Midbrain (tissue), 1 donor: Measurements from ENCODE around the gene SLC41A3.
A peak's percentile ranks its signal among the peaks of the same experiment; 100 is the strongest.
"Not testable (repeated sequence)": the region's sequence is repeated elsewhere in the genome, so short reads cannot be mapped to it uniquely, and the experiment has no call there.

Source experiments
- DNase-seq: peaks from one replicate; lab custom pipeline; 2025; lab: John Stamatoyannopoulos, UW

SLC41A3 gene

GRCh38 chr3:126106336-126107202 lies 22.6 kb upstream of the SLC41A3 start:
- no peak for DNase-seq

GRCh38 chr3:126105691-126106187 lies 21.8 kb upstream of the SLC41A3 start:
- no peak for DNase-seq

DNA sequence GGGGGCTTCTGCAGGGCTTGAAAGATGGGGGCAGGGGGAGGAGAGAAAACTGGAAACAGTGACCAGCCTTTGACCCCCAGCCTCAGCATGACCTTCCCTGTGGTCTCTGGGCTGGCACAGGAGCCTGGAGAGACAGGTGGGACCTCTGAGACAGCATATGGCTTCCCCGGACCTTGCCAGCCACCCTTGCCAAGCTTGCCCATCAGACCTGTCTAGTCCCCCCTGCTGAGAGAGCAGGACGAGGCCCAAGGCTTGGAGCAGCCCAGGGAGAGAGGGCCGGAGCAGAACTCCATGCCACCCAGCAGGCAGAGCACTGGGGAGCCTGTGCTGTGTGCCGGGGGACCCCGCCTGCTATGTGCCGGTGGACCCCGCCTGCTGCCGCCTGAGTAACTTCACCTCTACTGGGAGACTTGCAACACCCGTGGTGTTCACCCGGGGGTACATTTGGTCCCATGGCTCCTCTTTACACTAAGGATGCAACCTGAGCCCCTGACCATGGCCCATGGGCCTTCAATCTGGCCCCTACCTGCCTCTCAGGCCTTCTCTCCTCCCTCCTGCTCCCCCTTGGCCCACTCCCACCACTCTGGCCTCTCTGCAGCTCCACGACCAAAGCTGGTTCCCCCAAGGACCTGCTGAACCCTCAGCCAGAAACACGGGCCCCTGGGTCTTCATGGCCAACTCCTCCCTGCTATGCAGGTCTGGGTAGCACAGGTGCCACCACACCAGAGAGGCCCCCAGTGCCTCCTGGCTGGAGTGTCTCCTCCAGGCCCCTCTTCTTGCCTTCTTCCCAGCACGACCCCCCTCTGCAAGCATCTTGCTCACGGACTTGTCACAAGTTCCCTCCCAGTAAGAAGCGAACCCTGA lies 21.1 kb upstream of the SLC41A3 start:
- DNase-seq, result no peak

DNA sequence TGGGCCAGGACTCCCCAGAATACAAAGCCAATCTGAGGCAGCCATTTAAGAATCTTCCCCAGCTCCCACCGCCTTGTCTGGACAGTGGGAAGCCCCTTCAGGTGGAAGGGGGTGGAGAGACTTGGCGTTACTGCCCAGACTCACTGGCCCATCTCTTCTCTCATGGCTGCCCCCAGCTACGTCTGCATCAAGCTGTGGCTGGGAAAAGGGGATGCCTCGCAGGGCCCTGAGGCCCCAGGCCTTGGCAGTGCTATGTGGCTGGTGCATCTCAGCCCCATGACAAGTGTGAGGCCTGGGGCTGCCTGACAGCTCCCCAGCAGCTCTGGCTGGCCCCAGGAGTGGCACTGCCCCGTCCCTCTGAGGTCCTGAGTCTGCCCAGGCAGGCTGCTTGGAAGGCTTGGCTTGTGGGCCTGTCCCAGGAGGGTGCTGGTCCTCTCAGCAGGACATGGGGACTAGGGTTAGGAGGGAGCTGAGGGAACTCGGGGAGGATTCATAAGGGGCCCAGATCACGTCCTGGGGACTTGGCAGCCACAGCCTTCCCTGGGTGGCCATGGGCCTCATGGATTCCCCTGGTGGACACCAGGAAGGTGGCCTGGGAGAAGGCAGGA lies 20.2 kb upstream of the SLC41A3 start:
- no peak for DNase-seq

- DNase-seq, result no peak
These were observed 19.4 kb upstream of the SLC41A3 start for GRCh38 chr3:126103121-126104027.

- DNase-seq, result no peak
These were observed 18.6 kb upstream of the SLC41A3 start for GRCh38 chr3:126102530-126102951.

DNA sequence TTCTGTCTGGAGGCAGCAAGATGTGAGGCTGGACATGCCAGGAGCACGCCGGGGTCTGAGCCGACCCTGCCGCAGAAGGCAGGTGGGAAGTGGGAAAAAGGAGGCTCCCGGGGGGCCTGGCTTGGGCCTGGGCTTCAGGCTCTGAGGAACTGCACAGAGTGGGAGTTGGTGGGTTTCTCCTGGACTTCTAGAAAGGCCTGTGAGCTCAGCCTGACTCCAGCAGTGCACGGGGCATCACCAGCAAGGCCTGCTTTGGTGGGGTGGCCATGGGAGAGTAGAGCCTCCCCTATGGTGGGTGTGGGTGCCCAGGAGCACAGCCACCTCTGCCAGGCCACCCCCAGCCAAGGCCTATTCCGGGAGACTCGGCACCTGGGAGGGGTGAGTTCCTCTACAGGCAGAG lies 18.1 kb upstream of the SLC41A3 start:
- DNase-seq, result no peak

- peak; percentile 15 for DNase-seq
These were observed 17.6 kb upstream of the SLC41A3 start for GRCh38 chr3:126101521-126101982.

DNA sequence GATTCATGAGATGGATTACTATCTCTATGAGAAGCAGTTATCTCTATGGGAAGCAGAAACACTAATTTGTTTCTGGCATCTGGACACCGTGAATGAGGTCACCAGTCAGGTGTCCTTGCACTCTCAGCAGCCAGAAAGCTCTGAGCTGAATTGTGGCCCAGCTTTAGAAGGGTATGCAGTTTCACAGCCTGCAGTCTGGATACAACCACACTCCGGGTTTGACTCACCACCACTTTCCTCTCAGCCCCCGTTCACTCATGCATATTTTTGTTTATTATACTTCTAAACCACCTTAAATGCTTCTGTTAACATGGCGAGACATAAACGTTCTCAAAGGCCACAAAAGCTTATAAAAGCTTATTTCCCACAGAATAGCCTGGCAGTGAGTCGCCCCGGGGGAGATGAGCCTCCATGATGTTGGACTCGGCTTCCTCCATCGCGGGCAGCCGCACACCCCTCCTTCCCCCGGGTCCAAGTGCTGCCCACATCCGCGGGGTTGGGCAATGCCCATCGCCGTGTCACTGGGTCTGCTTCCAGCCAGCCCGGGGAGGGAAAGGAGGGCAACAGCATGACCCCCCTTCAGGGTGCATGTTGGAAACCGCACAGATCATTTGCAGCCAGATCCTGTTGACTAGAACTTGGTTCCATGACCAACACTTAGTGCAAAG lies 16.8 kb upstream of the SLC41A3 start:
- DNase-seq, result no peak

DNA sequence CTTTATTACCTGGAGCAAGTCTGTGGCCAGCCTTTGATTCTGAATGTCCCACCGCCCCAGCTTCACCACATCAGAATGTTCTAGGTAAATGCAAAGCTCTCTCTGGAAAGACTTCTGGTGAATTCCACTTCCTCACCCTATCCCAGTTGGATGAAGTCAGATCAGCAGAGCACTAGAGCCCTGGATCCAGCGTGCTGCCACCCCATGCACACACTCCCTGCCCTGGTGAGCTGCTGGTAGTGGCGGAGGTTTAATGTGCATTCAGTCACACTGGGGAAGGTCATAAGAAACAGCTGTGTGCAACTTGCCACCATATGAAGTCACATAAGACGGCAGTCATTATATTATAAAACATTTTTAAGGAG lies 16.3 kb upstream of the SLC41A3 start:
- DNase-seq, result no peak

GRCh38 chr3:126098391-126098858 lies 14.5 kb upstream of the SLC41A3 start:
- DNase-seq, result no peak

DNA sequence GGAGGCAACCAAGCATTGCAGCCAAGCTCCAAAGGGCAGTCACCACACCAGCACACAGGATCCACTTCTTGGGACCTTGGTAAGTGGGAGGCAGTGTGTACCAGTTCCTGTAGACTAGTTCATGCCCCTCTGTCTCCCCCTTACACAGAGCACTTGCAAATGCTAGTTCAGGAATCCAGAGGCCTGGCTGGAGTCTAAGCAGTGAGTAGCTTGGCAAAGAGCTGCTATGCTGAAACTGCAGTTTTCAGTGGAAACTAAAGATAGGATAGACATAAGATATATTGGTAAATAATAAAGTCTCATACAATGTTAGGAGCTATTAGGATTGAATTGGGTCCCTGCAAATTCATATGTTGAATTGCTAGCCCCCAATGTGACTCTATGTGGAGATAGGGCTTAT lies 13.9 kb upstream of the SLC41A3 start:
- DNase-seq, result no peak

- not testable (repeated sequence) for DNase-seq
These were observed 12.3 kb upstream of the SLC41A3 start for GRCh38 chr3:126096274-126096673.

DNA sequence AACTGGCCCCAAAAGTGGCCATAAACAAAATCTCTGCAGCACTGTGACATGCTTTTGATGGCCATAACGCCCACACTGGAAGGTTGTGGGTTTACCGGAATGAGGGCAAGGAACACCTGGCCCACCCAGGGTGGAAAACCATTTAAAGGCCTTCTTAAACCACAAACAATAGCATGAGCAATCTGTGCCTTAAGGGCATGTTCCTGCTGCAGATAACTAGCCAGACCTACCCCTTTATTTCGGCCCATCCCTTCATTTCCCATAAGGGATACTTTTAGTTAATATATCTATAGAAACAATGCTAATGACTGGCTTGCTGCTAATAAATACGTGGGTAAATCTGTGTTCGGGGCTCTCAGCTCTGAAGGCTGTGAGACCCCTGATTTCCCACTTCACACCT lies 8.2 kb upstream of the SLC41A3 start:
- not testable (repeated sequence) for DNase-seq

DNA sequence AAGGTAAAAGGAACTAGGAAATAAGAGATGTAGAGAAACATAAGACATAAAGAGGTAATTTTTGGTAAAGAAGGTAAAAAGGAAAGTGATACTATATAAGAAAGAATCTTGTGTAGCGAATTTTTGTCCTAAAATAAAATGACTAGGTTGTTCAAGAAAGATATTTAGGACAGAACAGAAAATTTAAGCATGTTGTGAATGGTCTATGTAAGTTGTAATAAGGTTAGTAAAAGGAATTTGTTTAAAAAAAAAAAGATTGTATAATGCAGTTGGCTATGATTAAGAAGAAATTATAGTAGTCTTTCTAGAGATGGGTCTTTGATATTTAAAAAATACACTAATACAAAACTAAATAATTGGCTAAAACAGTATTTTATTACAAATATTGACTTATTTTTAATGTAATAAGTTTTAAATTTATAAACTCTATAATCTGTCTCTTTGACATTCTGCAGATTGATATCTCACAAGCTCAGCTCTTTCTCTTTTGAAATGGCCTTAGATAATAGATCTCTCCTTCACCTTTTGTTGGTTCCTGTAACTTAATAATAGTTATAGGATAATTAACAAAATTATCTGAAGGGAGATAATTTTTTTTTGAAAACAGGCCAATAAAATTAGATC lies 3.7 kb upstream of the SLC41A3 start:
- DNase-seq, result no peak

GRCh38 chr3:126085841-126086240 lies 1.9 kb upstream of the SLC41A3 start:
- no peak for DNase-seq

DNA sequence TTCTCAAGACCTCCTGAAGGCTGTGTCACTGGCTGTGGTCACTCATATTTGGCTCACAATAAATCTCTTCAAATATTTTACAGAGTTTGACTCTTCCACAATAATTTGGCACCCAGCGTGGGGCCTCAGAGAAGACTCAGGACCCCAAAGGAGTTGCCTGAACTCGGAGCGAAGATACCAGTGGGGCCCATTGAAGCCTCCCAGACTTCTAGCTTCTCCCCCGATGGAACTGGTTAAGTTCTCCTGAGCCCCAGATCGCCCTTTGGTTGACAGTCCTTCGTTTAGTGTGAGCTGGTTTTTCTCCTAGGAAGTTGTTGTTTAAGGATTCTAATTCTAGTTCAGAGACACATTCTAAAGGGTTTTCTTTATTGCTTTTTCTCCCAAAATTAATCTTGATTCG lies 1.4 kb upstream of the SLC41A3 start:
- DNase-seq, result no peak

DNA sequence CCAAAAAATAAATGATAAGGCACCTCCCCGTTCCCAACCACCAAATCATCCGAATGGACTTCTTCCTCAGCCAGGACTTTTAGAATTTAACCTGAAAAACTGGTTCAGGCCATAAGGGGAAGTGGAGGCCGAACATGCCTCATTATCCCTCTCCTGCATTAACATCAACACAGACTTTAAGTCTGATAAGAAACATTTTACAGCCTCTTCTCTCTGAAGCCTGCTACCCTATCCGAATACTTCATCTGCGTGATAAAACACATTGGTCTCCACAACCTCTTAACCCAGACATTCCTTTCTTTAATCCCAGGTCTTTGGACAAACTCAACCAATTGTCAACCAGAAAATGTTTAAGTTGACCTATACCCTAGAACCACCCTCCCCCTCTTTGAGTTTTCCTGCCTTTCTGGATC lies 850 bp upstream of the SLC41A3 start:
- DNase-seq, result no peak

DNA sequence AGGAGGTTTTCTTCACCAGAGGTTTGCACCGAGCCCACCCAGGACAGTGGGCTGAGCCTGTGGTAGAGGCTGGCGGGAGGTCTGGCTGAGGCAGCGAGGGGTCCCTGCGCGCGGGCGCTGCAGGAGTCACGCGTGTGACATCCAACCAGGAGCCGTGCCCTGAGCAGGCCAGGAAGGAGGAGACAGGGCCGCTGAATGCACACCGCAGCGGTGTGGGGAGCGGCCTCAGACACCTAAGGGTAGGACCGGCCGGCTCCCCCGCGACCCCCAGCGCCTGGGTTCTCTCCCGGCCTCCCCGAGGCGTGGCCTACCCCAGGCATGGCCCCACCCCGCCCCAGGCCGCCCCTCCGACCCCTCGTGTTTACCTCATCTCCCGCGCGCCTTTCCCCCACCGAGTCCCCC lies 412 bp downstream of the SLC41A3 start:
- peak; percentile 36 for DNase-seq

GRCh38 chr3:126083138-126083445 lies 832 bp downstream of the SLC41A3 start:
- DNase-seq, result no peak
